Hepatic stellate cell (primary cell): Measurements from ENCODE around the gene USP17L22.
"Not testable (repeated sequence)": the region's sequence is repeated elsewhere in the genome, so short reads cannot be mapped to it uniquely, and the experiment has no call there.

Experiments used
- DNase-seq: peaks from one replicate; pipeline ENCODE4 v3.0.0; 2011; ENCODE audit warnings: low spot score

Gene USP17L22, protein sequence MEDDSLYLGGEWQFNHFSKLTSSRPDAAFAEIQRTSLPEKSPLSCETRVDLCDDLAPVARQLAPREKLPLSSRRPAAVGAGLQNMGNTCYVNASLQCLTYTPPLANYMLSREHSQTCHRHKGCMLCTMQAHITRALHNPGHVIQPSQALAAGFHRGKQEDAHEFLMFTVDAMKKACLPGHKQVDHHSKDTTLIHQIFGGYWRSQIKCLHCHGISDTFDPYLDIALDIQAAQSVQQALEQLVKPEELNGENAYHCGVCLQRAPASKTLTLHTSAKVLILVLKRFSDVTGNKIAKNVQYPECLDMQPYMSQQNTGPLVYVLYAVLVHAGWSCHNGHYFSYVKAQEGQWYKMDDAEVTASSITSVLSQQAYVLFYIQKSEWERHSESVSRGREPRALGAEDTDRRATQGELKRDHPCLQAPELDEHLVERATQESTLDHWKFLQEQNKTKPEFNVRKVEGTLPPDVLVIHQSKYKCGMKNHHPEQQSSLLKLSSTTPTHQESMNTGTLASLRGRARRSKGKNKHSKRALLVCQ

DNA sequence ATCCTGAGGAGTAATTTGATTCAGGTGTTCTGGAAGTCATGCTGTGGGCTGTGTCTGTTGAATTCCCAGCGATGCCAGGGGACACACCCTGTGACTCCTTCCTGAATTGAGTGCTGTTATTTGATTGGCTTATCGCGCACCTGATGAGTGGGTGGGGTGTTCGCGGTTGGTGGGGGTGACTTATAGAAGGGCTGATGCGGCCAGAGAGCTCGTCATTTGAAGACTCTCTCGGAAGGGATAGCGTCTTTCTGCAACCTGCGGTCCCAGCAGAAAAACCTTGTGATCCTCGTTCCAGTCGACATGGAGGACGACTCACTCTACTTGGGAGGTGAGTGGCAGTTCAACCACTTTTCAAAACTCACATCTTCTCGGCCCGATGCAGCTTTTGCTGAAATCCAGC is at the start of gene USP17L22:
Gene USP17L22, plus strand, starts transcription at position 301 of the 400 bp plus-strand sequence. Its CDS starts 0 bp downstream, at position 301.
- not testable (repeated sequence) for DNase-seq

GRCh38 chr4:9219852-9220251 is 47.6 kb upstream of the USP17L22 start, which contains the start of gene USP17L12:
Gene USP17L12, plus strand, starts transcription at chr4:9220152. Its CDS starts 0 bp downstream, at chr4:9220152.
- DNase-seq = not testable (repeated sequence)

DNA sequence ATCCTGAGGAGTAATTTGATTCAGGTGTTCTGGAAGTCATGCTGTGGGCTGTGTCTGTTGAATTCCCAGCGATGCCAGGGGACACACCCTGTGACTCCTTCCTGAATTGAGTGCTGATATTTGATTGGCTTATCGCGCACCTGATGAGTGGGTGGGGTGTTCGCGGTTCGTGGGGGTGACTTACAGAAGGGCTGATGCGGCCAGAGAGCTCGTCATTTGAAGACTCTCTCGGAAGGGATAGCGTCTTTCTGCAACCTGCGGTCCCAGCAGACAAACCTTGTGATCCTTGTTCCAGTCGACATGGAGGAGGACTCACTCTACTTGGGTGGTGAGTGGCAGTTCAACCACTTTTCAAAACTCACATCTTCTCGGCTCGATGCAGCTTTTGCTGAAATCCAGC is 42.8 kb upstream of the USP17L22 start, which contains the start of gene USP17L13:
Gene USP17L13, plus strand, starts transcription at position 301 of the 400 bp plus-strand sequence. Its CDS starts 0 bp downstream, at position 301.
- not testable (repeated sequence) for DNase-seq

- DNase-seq = not testable (repeated sequence)
These were observed 37.2 kb upstream of the USP17L22 start for GRCh38 chr4:9230249-9230648.

- DNase-seq = not testable (repeated sequence)
These were observed 33.3 kb upstream of the USP17L22 start, which contains the start of gene USP17L15 for GRCh38 chr4:9234085-9234484. Gene USP17L15, plus strand, starts transcription at chr4:9234385. Its CDS starts 0 bp downstream, at chr4:9234385.

DNA sequence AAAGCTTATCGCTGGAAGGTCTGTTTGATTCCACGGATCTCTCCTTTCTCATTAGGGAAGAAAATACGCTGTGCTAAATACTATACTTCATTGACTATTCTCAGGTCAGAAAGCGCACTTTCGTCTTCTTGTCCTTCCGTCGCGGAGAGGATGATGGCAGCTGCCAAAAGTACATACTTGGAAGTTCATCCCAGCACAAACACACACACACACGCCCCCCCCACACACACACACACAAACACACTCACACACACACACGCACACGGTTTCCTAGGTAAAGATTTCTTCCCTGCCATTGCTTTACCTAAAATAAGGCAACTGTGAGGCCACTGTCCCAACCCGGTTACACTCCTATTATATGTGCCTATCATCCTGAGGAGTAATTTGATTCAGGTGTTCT is 29.0 kb upstream of the USP17L22 start:
- DNase-seq = not testable (repeated sequence)

GRCh38 chr4:9243579-9243978 is 23.8 kb upstream of the USP17L22 start, which contains the start of gene USP17L17:
Gene USP17L17, plus strand, starts transcription at chr4:9243879. Its CDS starts 0 bp downstream, at chr4:9243879.
- not testable (repeated sequence) for DNase-seq

DNA sequence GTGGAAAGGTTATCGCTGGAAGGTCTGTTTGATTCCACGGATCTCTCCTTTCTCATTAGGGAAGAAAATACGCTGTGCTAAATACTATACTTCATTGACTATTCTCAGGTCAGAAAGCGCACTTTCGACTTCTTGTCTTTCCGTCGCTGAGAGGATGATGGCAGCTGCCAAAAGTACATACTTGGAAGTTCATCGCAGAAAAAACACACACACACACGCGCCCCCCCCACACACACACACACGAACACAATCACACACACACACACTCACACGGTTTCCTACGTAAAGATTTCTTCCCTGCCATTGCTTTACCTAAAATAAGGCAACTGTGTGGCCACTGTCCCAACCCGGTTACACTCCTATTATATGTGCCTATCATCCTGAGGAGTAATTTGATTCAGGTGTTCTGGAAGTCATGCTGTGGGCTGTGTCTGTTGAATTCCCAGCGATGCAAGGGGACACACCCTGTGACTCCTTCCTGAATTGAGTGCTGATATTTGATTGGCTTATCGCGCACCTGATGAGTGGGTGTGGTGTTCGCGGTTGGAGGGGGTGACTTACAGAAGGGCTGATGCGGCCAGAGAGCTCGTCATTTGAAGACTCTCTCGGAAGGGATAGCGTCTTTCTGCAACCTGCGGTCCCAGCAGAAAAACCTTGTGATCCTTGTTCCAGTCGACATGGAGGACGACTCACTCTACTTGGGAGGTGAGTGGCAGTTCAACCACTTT is 19.3 kb upstream of the USP17L22 start, which contains the start of gene USP17L18:
Gene USP17L18, plus strand, starts transcription at position 678 of the 728 bp plus-strand sequence. Its CDS starts 0 bp downstream, at position 678.
- DNase-seq = not testable (repeated sequence)

- not testable (repeated sequence) for DNase-seq
These were observed 14.3 kb upstream of the USP17L22 start, which contains the start of gene USP17L19 for GRCh38 chr4:9253078-9253477. Gene USP17L19, plus strand, starts transcription at chr4:9253378. Its CDS starts 0 bp downstream, at chr4:9253378.

DNA sequence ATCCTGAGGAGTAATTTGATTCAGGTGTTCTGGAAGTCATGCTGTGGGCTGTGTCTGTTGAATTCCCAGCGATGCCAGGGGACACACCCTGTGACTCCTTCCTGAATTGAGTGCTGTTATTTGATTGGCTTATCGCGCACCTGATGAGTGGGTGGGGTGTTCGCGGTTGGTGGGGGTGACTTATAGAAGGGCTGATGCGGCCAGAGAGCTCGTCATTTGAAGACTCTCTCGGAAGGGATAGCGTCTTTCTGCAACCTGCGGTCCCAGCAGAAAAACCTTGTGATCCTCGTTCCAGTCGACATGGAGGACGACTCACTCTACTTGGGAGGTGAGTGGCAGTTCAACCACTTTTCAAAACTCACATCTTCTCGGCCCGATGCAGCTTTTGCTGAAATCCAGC is 9.6 kb upstream of the USP17L22 start, which contains the start of gene USP17L20:
Gene USP17L20, plus strand, starts transcription at position 301 of the 400 bp plus-strand sequence. Its CDS starts 0 bp downstream, at position 301.
- not testable (repeated sequence) for DNase-seq

DNA sequence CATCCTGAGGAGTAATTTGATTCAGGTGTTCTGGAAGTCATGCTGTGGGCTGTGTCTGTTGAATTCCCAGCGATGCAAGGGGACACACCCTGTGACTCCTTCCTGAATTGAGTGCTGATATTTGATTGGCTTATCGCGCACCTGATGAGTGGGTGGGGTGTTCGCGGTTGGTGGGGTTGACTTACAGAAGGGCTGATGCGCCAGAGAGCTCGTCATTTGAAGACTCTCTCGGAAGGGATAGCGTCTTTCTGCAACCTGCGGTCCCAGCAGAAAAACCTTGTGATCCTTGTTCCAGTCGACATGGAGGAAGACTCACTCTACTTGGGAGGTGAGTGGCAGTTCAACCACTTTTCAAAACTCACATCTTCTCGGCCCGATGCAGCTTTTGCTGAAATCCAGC is 4.8 kb upstream of the USP17L22 start, which contains the start of gene USP17L21:
Gene USP17L21, plus strand, starts transcription at position 301 of the 400 bp plus-strand sequence. Its CDS starts 0 bp downstream, at position 301.
- not testable (repeated sequence) for DNase-seq

GRCh38 chr4:9271719-9272118 is 4.3 kb downstream of the USP17L22 start:
- not testable (repeated sequence) for DNase-seq
